Activated naive CD4-positive, alpha-beta T cell treated with anti-CD3 and anti-CD28 coated beads, Interleukin-2, amount 50 U/mL, for 72 hours (primary cell): ENCODE results near the gene KIF1A. TPM values are rescaled to one million over a fixed set of nuclear protein-coding genes. Genes with fewer than 3 reads are reported as not detected.

Experiments
- ATAC-seq, 2 donors: fragments of 150-1000 bp; cut with Tn5 transposase; 2 replicates each; pipeline ENCODE4 v1.10.0; 2021; ENCODE audit warnings: mild to moderate bottlenecking in 2 of 2, moderate library complexity in 2 of 2
- DNase-seq, 2 donors: peaks; one replicate each; pipeline ENCODE4 v3.0.0; 2021 to 2022; ENCODE audit warnings: low spot score in 2 of 2
- H3K27ac Mint-ChIP-seq, 2 donors: one replicate each; pipeline ENCODE4 v1.8.0; 2022; ENCODE audit warnings: mild to moderate bottlenecking in 2 of 2, mixed read lengths in 2 of 2
- H3K36me3 Mint-ChIP-seq, 2 donors: one replicate each; pipeline ENCODE4 v1.8.0; 2022; ENCODE audit warnings: mixed read lengths in 2 of 2
- H3K9me3 Mint-ChIP-seq, 2 donors: one replicate each; pipeline ENCODE4 v1.8.0; 2022; ENCODE audit warnings: mixed read lengths in 2 of 2
- total RNA-seq, 2 donors: library from RNA; stranded (reverse); gene quantifications; one replicate each; pipeline ENCODE4 v1.2.3, GENCODE V29; 2022

The KIF1A gene
- total RNA-seq, 2 donors from 2014 or later, result 2.1 to 6.6 TPM

GRCh38 chr2:240831594-240832204 lies 11.7 kb upstream of the KIF1A start:
- H3K9me3 Mint-ChIP-seq, result no peaks in the 10 kb centered on the region
- no peak for ATAC-seq
- H3K36me3 Mint-ChIP-seq, result no peaks in the 10 kb centered on the region
- no peak for DNase-seq
- no peak overlapping the region for H3K27ac Mint-ChIP-seq

- no peak for DNase-seq
- H3K27ac Mint-ChIP-seq, result no peak overlapping the region
- ATAC-seq, result no peak
- no peaks in the 10 kb centered on the region for H3K9me3 Mint-ChIP-seq
- peaks cover 6 to 12% of the 10 kb centered on the region in 2 donors for H3K36me3 Mint-ChIP-seq
These were observed 5.5 kb upstream of the KIF1A start for GRCh38 chr2:240825476-240825875.

GRCh38 chr2:240823449-240824336 lies 3.7 kb upstream of the KIF1A start:
- DNase-seq, result no peak
- Mint-ChIP-seq H3K9me3 (no peaks in the 10 kb centered on the region), H3K27ac (peak overlapping the region in 1 of 2 donors; percentile 4), H3K36me3 (peaks cover 6 to 12% of the 10 kb centered on the region in 2 donors)
- ATAC-seq, result no peak

- H3K9me3 Mint-ChIP-seq, result no peaks in the 10 kb centered on the region
- peaks cover 6 to 12% of the 10 kb centered on the region in 2 donors for H3K36me3 Mint-ChIP-seq
- peak in 1 of 2 donors; percentile 1 for DNase-seq
- ATAC-seq, result no peak
- no peak overlapping the region for H3K27ac Mint-ChIP-seq
These were observed 2.3 kb upstream of the KIF1A start for GRCh38 chr2:240822280-240822847.

- peaks cover 6 to 12% of the 10 kb centered on the region in 2 donors for H3K36me3 Mint-ChIP-seq
- no peak for ATAC-seq
These were observed 1.4 kb upstream of the KIF1A start for GRCh38 chr2:240821429-240821778.

GRCh38 chr2:240820607-240821428 lies 799 bp upstream of the KIF1A start:
- DNase-seq (peak in 1 of 2 donors; percentile 24), ATAC-seq (peak; percentile 49 to 57)
- peaks cover 6 to 12% of the 10 kb centered on the region in 2 donors for H3K36me3 Mint-ChIP-seq
- no peaks in the 10 kb centered on the region for H3K9me3 Mint-ChIP-seq
- no peak overlapping the region for H3K27ac Mint-ChIP-seq

More at GRCh38 chr2:240821429-240821778, 1.4 kb upstream of the KIF1A start:
- Mint-ChIP-seq H3K27ac (no peak overlapping the region), H3K9me3 (no peaks in the 10 kb centered on the region)
- DNase-seq, result no peak

- DNase-seq (no peak), ATAC-seq (peak in 1 of 2 donors; percentile 10)
- H3K27ac Mint-ChIP-seq, result no peak overlapping the region
- H3K36me3 Mint-ChIP-seq, result peaks cover 6 to 12% of the 10 kb centered on the region in 2 donors
- peaks cover under 1 to 1% of the 10 kb centered on the region in 2 donors for H3K9me3 Mint-ChIP-seq
These were observed 727 bp downstream of the KIF1A start for GRCh38 chr2:240819126-240819857.

GRCh38 chr2:240818293-240819125 lies 1.5 kb downstream of the KIF1A start:
- H3K9me3 Mint-ChIP-seq, result peaks cover 5 to 9% of the 10 kb centered on the region in 2 donors
- peaks cover 2 to 4% of the 10 kb centered on the region in 2 donors for H3K36me3 Mint-ChIP-seq
- ATAC-seq, result no peak
- DNase-seq, result no peak
- no peak overlapping the region for H3K27ac Mint-ChIP-seq

- H3K27ac Mint-ChIP-seq, result no peak overlapping the region
- peaks cover 0 to 3% of the 10 kb centered on the region in 2 donors for H3K36me3 Mint-ChIP-seq
- ATAC-seq (no peak), DNase-seq (no peak)
- H3K9me3 Mint-ChIP-seq, result peaks cover 5 to 9% of the 10 kb centered on the region in 2 donors
These were observed 2.3 kb downstream of the KIF1A start for GRCh38 chr2:240817496-240818292.

GRCh38 chr2:240816584-240817495 lies 3.2 kb downstream of the KIF1A start:
- no peak for DNase-seq
- ATAC-seq, result no peak
- peaks cover 5 to 9% of the 10 kb centered on the region in 2 donors for H3K9me3 Mint-ChIP-seq
- no peak overlapping the region for H3K27ac Mint-ChIP-seq
- H3K36me3 Mint-ChIP-seq, result peaks cover 0 to 7% of the 10 kb centered on the region in 2 donors

- Mint-ChIP-seq H3K36me3 (peaks cover 0 to 7% of the 10 kb centered on the region in 2 donors), H3K27ac (no peak overlapping the region), H3K9me3 (peaks cover 5 to 9% of the 10 kb centered on the region in 2 donors)
- ATAC-seq, result no peak
- DNase-seq, result no peak
These were observed 4.0 kb downstream of the KIF1A start for GRCh38 chr2:240815761-240816583.

GRCh38 chr2:240814946-240815760 lies 4.9 kb downstream of the KIF1A start:
- peaks cover 0 to 7% of the 10 kb centered on the region in 2 donors for H3K36me3 Mint-ChIP-seq
- no peak for ATAC-seq
- no peak overlapping the region for H3K27ac Mint-ChIP-seq
- DNase-seq, result no peak
- peaks cover 5 to 9% of the 10 kb centered on the region in 2 donors for H3K9me3 Mint-ChIP-seq
